Activated T-cell treated with anti-CD3 and anti-CD28 coated beads, Interleukin-2, amount 50 U/mL, for 72 hours (primary cell): ENCODE measurements around the gene LGSN. TPM values are rescaled to one million over a fixed set of nuclear protein-coding genes. Genes with fewer than 3 reads are reported as not detected.
"Not testable (repeated sequence)": the region's sequence is repeated elsewhere in the genome, so short reads cannot be mapped to it uniquely, and the experiment has no call there.

Experiments used
- ATAC-seq, 2 donors: fragments of 150-1000 bp; cut with Tn5 transposase; replicated peaks in 1 of 2; 2 replicates each; pipeline ENCODE4 v1.10.0; 2021; ENCODE audit warnings: moderate library complexity in 2 of 2, mild to moderate bottlenecking in 1 of 2
- DNase-seq, 2 donors: peaks; one replicate each; pipeline ENCODE4 v3.0.0; 2021 to 2022; ENCODE audit warnings: mixed read lengths in 1 of 2
- H3K27ac Mint-ChIP-seq: one replicate; pipeline ENCODE4 v1.8.0; 2022; ENCODE audit warnings: mild to moderate bottlenecking, moderate library complexity, mixed read lengths
- H3K27me3 Mint-ChIP-seq: one replicate; pipeline ENCODE4 v1.8.0; 2022; ENCODE audit warnings: low read depth, mixed read lengths
- H3K36me3 Mint-ChIP-seq, 2 donors: one replicate each; pipeline ENCODE4 v1.8.0; 2022; ENCODE audit warnings: mixed read lengths in 2 of 2, mild to moderate bottlenecking in 1 of 2; ENCODE audit not compliant: insufficient read depth in 2 of 2
- H3K4me1 Mint-ChIP-seq: one replicate; pipeline ENCODE4 v1.8.0; 2022; ENCODE audit warnings: low read depth, mixed read lengths
- H3K4me3 Mint-ChIP-seq, 2 donors: one replicate each; pipeline ENCODE4 v1.8.0; 2022; ENCODE audit warnings: mild to moderate bottlenecking in 2 of 2, mixed read lengths in 2 of 2, moderate library complexity in 2 of 2
- H3K9me3 Mint-ChIP-seq, 2 donors: one replicate each; pipeline ENCODE4 v1.8.0; 2022; ENCODE audit warnings: mixed read lengths in 2 of 2
- total RNA-seq, 2 donors: library from RNA; stranded (reverse); gene quantifications; one replicate each; pipeline ENCODE4 v1.2.3, GENCODE V29; 2022

The LGSN gene
- total RNA-seq, 2 donors from 2014 or later = 0.32 TPM; not detected in 1

DNA sequence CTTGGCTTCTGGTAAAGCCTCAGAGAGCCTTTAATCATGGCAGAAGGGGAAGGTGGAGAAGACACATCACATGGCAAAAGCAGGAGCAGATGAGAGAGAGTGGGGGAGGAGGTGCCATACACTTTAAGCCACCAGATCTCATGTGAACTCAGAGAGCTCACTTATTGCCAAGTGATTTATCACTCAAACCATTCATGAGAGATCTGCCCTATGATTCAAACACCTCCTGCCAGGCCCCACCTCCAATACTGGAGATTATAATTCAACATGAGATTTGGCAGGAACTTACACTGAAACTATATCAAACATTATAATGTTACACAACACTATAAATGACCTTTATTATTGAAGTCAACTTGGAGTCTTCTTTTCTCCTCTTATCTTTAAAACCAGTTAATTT, 60.6 kb downstream of the LGSN start:
- no peaks in the 10 kb centered on the region for H3K4me1 Mint-ChIP-seq
- DNase-seq = no peak
- H3K27ac Mint-ChIP-seq = no peak overlapping the region
- H3K36me3 Mint-ChIP-seq = no peaks in the 10 kb centered on the region
- H3K9me3 Mint-ChIP-seq = no peaks in the 10 kb centered on the region
- no peak overlapping the region for H3K4me3 Mint-ChIP-seq
- no peak for ATAC-seq
- H3K27me3 Mint-ChIP-seq = no peaks in the 10 kb centered on the region

DNA sequence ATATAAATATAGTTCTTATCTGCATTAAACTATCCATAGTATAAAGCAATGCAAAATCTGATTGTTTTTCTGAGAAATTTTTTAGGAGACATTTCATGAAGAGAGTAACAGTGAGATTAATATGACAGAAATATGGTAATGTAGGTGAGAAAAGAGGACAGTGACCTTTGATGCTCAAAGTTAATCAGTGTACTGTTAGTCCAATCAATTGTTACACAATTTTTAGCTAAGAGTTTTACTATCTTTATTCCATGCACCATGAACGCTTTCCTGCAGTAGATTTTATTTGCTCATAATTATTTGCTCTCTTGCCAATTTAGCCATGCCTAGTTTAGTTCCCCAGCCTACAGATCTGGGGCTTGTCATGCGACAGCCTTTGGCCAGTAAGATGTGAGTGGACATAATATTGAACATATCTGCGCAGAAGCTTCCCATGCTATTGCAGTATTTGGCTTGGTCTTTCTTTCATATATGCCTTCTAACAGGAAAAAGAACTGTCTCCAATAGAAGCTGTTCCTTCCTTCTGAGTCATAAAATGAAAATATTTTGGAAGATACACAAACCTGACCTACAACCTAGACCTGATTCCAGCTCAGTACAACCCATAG, 69.8 kb downstream of the LGSN start:
- H3K9me3 Mint-ChIP-seq = no peaks in the 10 kb centered on the region
- ATAC-seq = no peak
- H3K27ac Mint-ChIP-seq = no peak overlapping the region
- H3K4me1 Mint-ChIP-seq = no peaks in the 10 kb centered on the region
- H3K36me3 Mint-ChIP-seq = no peaks in the 10 kb centered on the region
- no peak for DNase-seq
- H3K27me3 Mint-ChIP-seq = no peaks in the 10 kb centered on the region
- H3K4me3 Mint-ChIP-seq = no peak overlapping the region

DNA sequence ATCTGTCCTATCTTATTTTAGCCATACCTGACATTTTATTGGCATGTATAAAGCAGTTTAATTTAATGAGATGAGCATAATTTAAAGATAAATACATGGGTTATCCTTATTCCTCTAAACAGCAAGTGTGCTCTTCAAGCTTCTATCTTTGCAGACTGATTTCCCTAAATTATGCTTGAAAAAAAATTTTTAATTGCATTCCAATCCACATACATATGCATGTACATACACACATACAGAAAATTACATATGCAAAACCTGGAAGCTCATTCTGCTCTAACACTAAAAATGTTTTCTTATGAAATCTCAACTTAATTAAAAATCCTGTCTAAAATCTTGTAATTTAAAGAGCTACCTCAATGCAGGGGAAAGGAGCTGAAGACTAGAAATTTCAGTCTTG, 73.2 kb downstream of the LGSN start:
- ATAC-seq = no peak
- peaks cover 0 to under 1% of the 10 kb centered on the region in 2 donors for H3K9me3 Mint-ChIP-seq
- no peaks in the 10 kb centered on the region for H3K36me3 Mint-ChIP-seq
- H3K27me3 Mint-ChIP-seq = no peaks in the 10 kb centered on the region
- no peak overlapping the region for H3K4me3 Mint-ChIP-seq
- no peak for DNase-seq
- no peak overlapping the region for H3K27ac Mint-ChIP-seq
- H3K4me1 Mint-ChIP-seq = no peaks in the 10 kb centered on the region

DNA sequence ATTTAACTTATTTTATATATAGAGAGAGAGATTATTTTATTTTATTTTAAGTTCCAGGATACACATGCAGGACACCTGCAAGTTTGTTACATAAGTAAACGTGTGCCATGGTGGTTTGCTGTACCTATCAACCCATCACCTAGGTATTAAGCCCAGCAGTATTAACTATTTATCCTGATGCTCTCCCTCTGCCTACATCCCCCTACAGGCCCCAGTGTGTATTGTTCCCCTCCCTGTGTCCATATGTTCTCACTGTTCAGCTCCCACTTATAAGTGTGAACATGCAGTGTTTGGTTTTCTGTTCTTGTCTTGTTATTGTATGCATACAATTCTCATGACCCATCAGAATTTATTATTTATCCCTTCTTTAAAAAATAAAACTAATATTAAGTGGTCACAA, 73.9 kb downstream of the LGSN start:
- H3K27ac Mint-ChIP-seq = no peak overlapping the region
- no peak for DNase-seq
- no peak overlapping the region for H3K4me3 Mint-ChIP-seq
- no peak for ATAC-seq
- no peaks in the 10 kb centered on the region for H3K36me3 Mint-ChIP-seq
- H3K4me1 Mint-ChIP-seq = no peaks in the 10 kb centered on the region
- no peaks in the 10 kb centered on the region for H3K27me3 Mint-ChIP-seq
- peaks cover 0 to 2% of the 10 kb centered on the region in 2 donors for H3K9me3 Mint-ChIP-seq

DNA sequence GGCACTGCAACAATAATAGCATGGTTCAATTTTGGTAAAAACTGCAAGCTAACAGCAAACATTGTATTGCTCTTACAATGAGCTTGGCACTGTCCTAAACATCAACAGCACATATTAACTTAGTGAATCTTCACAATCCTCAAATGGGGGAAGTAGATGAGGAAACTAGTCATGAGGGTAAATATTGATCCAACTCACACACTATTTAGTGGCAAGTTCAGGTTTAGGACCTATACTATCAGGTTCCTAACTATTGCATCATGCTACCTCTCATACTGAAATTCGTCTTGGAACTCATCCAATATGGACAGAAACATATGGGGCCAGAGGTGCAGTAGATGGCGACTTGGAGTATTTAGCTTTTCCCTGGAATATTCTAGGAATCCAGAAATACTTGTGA, 74.4 kb downstream of the LGSN start:
- Mint-ChIP-seq H3K27me3 (no peaks in the 10 kb centered on the region), H3K4me3 (no peak overlapping the region), H3K36me3 (no peaks in the 10 kb centered on the region), H3K4me1 (no peaks in the 10 kb centered on the region), H3K27ac (no peak overlapping the region), H3K9me3 (peaks cover 0 to 2% of the 10 kb centered on the region in 2 donors)
- DNase-seq (no peak), ATAC-seq (no peak)

DNA sequence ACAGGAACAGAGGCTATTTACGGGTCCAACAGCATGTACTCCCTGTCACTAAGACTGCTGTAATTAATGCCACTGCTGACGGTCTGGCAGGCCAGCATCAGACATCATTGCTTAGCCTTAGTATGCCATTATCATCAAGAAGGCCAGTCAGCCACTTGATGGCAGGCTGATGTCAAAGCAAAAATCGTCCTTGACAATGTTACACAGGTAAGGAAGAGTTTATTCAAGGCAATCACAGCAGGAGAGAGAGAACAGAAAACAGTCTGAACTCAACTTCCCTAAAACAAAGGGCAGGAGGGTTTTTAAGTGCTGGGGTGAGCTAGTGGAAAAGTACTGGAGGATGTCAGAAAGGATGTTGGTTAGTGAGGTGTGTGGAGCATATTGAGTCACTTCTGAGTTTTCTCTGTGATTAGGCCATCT, 83.4 kb downstream of the LGSN start:
- ATAC-seq = no peak

DNA sequence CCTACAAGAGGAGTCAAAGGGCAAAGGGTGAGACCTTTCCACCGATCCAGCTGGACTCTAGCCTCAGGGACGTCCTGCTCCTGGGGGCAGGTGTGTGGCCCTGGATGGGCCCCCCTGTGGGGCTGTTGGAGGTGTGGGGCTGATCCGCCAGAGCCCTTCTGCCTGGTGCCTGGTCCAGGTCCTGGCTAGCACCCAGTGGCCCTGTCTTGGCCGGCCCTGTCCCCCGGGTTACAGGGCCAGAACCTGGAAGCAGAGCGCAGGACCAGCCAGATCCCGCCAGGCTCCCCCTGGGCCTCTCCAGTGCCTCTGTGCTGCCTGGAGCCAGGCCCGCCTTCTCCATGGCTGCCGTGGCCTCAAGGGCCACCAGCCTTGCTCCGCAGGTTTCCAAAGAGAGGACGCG, 89.3 kb downstream of the LGSN start:
- not testable (repeated sequence) for H3K36me3 Mint-ChIP-seq, H3K9me3 Mint-ChIP-seq

More for the DNA sequence above, 83.4 kb downstream of the LGSN start:
- Mint-ChIP-seq H3K4me3 (no peak overlapping the region), H3K27ac (no peak overlapping the region), H3K36me3 (peaks cover 0 to 3% of the 10 kb centered on the region in 2 donors), H3K4me1 (no peaks in the 10 kb centered on the region), H3K9me3 (peaks cover 6 to 11% of the 10 kb centered on the region in 2 donors), H3K27me3 (no peaks in the 10 kb centered on the region)
- no peak for DNase-seq

DNA sequence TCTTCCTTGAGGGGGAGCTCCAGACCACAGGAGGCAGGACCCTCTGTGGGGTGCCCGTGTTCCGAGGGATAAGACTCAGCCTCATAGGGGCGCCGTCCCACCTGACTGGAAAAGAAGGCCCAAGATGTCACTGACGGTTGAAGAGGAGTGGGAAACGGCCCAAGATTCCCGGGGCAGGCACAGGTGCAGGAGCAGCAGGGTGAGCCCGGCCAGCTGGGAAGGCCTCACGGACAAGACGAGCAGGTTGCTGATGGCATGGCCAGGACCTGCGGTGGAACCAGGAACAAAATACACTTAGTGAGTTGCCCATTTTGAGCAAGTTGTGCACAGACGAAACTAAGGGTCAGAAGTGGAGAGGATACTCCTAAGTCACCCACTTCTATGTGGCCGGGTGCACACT, 89.8 kb downstream of the LGSN start:
- H3K9me3 Mint-ChIP-seq, ATAC-seq, H3K27me3 Mint-ChIP-seq, H3K4me1 Mint-ChIP-seq, H3K36me3 Mint-ChIP-seq, H3K4me3 Mint-ChIP-seq, H3K27ac Mint-ChIP-seq, DNase-seq: not testable (repeated sequence)

More for the DNA sequence above, 89.3 kb downstream of the LGSN start:
- H3K4me1 Mint-ChIP-seq, DNase-seq, H3K27me3 Mint-ChIP-seq, H3K4me3 Mint-ChIP-seq, ATAC-seq, H3K27ac Mint-ChIP-seq: not testable (repeated sequence)

DNA sequence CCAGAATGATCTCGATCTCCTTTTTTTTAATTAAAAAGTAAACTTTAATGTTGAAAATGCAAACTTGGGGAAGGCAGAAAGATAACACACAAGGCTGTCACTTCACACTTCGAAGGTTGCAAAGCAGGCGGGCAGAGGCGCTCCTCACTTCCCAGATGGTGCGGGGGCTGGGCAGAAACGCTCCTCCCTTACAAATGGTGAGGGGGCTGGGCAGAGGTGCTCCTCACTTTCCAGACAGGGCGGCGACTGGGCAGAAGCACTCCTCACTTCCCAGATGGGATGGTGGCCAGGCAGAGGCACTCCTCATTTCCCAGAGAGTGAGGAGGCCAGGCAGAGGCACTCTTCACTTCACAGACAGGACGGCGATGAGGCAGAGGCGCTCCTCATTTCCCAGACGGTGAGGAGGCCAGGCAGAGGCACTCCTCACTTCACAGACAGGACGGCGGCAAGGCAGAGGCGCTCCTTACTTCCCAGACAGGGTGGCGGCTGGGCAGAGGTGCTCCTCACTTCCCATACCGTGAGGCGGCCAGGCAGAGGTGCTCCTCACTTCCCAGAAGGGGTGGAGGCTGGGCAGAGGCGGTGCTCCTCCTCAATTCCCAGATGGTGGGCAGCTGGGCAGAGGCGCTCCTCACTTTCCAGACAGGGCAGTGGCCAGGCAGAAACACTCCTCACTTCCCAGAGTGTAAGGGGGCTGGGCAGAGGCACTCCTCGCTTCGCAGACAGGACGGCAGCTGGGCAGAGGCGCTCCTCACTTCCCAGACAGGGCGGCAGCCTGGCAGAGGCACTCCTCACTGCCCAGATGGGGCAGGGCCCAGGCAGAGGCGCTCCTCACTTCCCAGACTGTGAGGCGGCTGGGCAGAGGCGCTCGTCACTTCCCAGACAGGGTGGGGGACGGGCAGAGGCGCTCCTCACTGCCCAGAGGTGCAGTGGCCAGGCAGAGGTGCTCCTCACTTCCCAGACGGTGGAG, 91.6 kb downstream of the LGSN start:
- H3K4me1 Mint-ChIP-seq, ATAC-seq, H3K27ac Mint-ChIP-seq, H3K9me3 Mint-ChIP-seq, H3K4me3 Mint-ChIP-seq, H3K36me3 Mint-ChIP-seq, H3K27me3 Mint-ChIP-seq, DNase-seq: not testable (repeated sequence)

DNA sequence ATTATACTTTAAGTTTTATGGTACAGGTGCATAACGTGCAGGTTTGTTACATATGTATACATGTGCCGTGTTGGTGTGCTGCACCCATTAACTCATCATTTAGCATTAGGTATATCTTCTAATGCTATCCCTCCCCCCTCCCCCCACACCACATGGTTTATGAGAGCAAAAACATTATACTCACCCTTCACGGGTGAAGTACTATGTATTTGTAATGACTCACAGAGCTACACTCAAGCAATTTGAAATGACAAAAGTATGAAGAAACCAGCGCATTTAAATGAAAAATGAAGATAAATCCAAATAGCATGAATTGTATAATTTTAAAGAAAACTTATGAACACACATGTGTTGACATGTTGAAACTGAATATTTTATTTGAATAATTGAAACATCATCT, 93.8 kb downstream of the LGSN start:
- not testable (repeated sequence) for H3K27me3 Mint-ChIP-seq, DNase-seq, H3K9me3 Mint-ChIP-seq, ATAC-seq, H3K4me3 Mint-ChIP-seq, H3K36me3 Mint-ChIP-seq, H3K27ac Mint-ChIP-seq, H3K4me1 Mint-ChIP-seq

Other genes starting within 250 kb of the LGSN start
- gene FKBP1C, start 108.5 kb downstream of the LGSN start, total RNA-seq = 1 to 10 TPM; 2.5 to 4.3 TPM